Caco-2 (cell line): Measurements from ENCODE around the gene PRDM5. TPM values are rescaled to one million over a fixed set of nuclear protein-coding genes. Genes with fewer than 3 reads are reported as not detected.

ENCODE experiments used
- BruUV-seq: library from RNA; stranded (reverse); fragments of 400-500 nt; replicated peaks from 2 replicates; lab custom pipeline; 2021; lab: Mats Ljungman, UMichigan
- CTCF ChIA-PET: fragments of 300-600 bp; sonication (Branson Sonifier 250); formaldehyde crosslinking; loops from one replicate; lab custom pipeline; 2022; ENCODE audit warnings: antibody characterized with exemption; lab: Charles Lee
- POLR2A ChIA-PET: fragments of 300-600 bp; sonication (Branson Sonifier 250); formaldehyde crosslinking; loops from one replicate; lab custom pipeline; 2022; ENCODE audit warnings: antibody characterized with exemption; lab: Charles Lee
- DNase-seq, 2 experiments: peaks; one replicate each; pipeline versions ENCODE4 v3.0.0 to v3.0.0-alpha.2; 2020 to 2022
- H3K27me3 ChIP-seq: replicated peaks from 2 replicates; pipeline ENCODE4 v1.6.0; 2011; ENCODE audit warnings: low read length; ENCODE audit not compliant: control insufficient read depth, insufficient read depth
- H3K36me3 ChIP-seq: 2 replicates; pipeline ENCODE4 v1.5.1; 2011; ENCODE audit warnings: low read length; ENCODE audit not compliant: control insufficient read depth, insufficient read depth
- H3K4me1 ChIP-seq: fragments of 250-450 bp; sonication (Bioruptor Pico); 2 replicates; pipeline ENCODE4 v1.5.1; 2020; ENCODE audit warnings: mild to moderate bottlenecking
- H3K4me3 ChIP-seq: 2 replicates; pipeline ENCODE4 v1.5.1; 2011; ENCODE audit warnings: low read depth, mild to moderate bottlenecking, control low read depth, low read length
- H3K9me3 ChIP-seq: fragments of 250-450 bp; sonication (Bioruptor Pico); 2 replicates; pipeline ENCODE4 v1.5.1; 2020; ENCODE audit warnings: mild to moderate bottlenecking, moderate library complexity
- H3K27ac Mint-ChIP-seq: one replicate; pipeline ENCODE4 v1.8.0; 2022; ENCODE audit warnings: mixed read lengths; ENCODE audit not compliant: unreplicated experiment
- H3K27me3 Mint-ChIP-seq: one replicate; pipeline ENCODE4 v1.8.0; 2022; ENCODE audit warnings: mixed read lengths; ENCODE audit not compliant: insufficient read depth, unreplicated experiment
- H3K36me3 Mint-ChIP-seq: one replicate; pipeline ENCODE4 v1.8.0; 2022; ENCODE audit warnings: mild to moderate bottlenecking, mixed read lengths; ENCODE audit not compliant: insufficient read depth, unreplicated experiment
- H3K4me1 Mint-ChIP-seq: one replicate; pipeline ENCODE4 v1.8.0; 2022; ENCODE audit warnings: low read depth, mixed read lengths; ENCODE audit not compliant: unreplicated experiment
- H3K4me3 Mint-ChIP-seq: one replicate; pipeline ENCODE4 v1.8.0; 2022; ENCODE audit warnings: mild to moderate bottlenecking, moderate library complexity, mixed read lengths; ENCODE audit not compliant: unreplicated experiment
- H3K9me3 Mint-ChIP-seq: one replicate; pipeline ENCODE4 v1.8.0; 2022; ENCODE audit warnings: mixed read lengths; ENCODE audit not compliant: unreplicated experiment
- CTCF ChIP-seq, 2 experiments: fragments of 200-600 bp in 1 of 2; IDR thresholded peaks; 1 replicate in 1 of 2; 2 replicates in 1 of 2; pipeline versions ENCODE4 v1.5.1 to v1.8.0; 2011 to 2022; ENCODE audit warnings: antibody characterized with exemption in 1 of 2, control low read depth in 1 of 2, inconsistent platforms in 1 of 2, low read depth in 1 of 2, low read length in 1 of 2, mild to moderate bottlenecking in 1 of 2, moderate library complexity in 1 of 2; ENCODE audit not compliant: insufficient read depth in 1 of 2, severe bottlenecking in 1 of 2, unreplicated experiment in 1 of 2
- intact Hi-C: fragments of 100-400 bp; cut with micrococcal nuclease; formaldehyde crosslinking; loops from one replicate; pipeline ENCODE4 v1.10.0; 2022; ENCODE audit not compliant: unreplicated experiment
- total RNA-seq: library from RNA; stranded (reverse); gene quantifications from 2 replicates; pipeline ENCODE4 v1.2.3, GENCODE V29; 2022

PRDM5 gene
- total RNA-seq, 1 experiment from 2014 or later: 14.3 TPM

- Mint-ChIP-seq H3K4me1 (no peaks in the 10 kb centered on the region), H3K9me3 (no peaks in the 10 kb centered on the region), H3K36me3 (no peaks in the 10 kb centered on the region), H3K27ac (no peak overlapping the region), H3K4me3 (no peak overlapping the region), H3K27me3 (no peaks in the 10 kb centered on the region)
- Histone ChIP-seq H3K9me3 (no peaks in the 10 kb centered on the region), H3K36me3 (no peaks in the 10 kb centered on the region), H3K27me3 (no peaks in the 10 kb centered on the region), H3K4me1 (no peaks in the 10 kb centered on the region), H3K4me3 (no peak overlapping the region)
- CTCF ChIA-PET: no interaction called here
- no peak for TF ChIP-seq CTCF (IDR thresholded peaks at IDR 0.05; ENCODE audit: insufficient read depth in 1 of 2, low read depth in 1 of 2, low read length in 1 of 2, severe bottlenecking in 1 of 2, unreplicated experiment in 1 of 2)
- no TSS peak for BruUV-seq
- intact Hi-C loops: no loop called here
- POLR2A ChIA-PET: no interaction called here
- no peak for DNase-seq
Measured at GRCh38 chr4:120816296-120816965, 106.1 kb downstream of the PRDM5 start.

GRCh38 chr4:120815361-120815760 lies 107.2 kb downstream of the PRDM5 start:
- no peak for DNase-seq
- Histone ChIP-seq H3K4me3 (no peak overlapping the region), H3K9me3 (no peaks in the 10 kb centered on the region), H3K36me3 (no peaks in the 10 kb centered on the region), H3K4me1 (no peaks in the 10 kb centered on the region), H3K27me3 (no peaks in the 10 kb centered on the region)
- no peaks in the 10 kb centered on the region for H3K36me3 Mint-ChIP-seq
- no peaks in the 10 kb centered on the region for H3K4me1 Mint-ChIP-seq
- no peak for TF ChIP-seq CTCF (IDR thresholded peaks at IDR 0.05; ENCODE audit: insufficient read depth in 1 of 2, low read depth in 1 of 2, low read length in 1 of 2, severe bottlenecking in 1 of 2, unreplicated experiment in 1 of 2)
- POLR2A ChIA-PET: no interaction called here
- intact Hi-C loops: no loop called here
- no peaks in the 10 kb centered on the region for H3K9me3 Mint-ChIP-seq
- no TSS peak for BruUV-seq
- H3K4me3 Mint-ChIP-seq: no peak overlapping the region
- H3K27me3 Mint-ChIP-seq: no peaks in the 10 kb centered on the region
- CTCF ChIA-PET: no interaction called here
- H3K27ac Mint-ChIP-seq: no peak overlapping the region

- H3K27me3 Mint-ChIP-seq: no peaks in the 10 kb centered on the region
- Histone ChIP-seq H3K4me3 (no peak overlapping the region), H3K27me3 (no peaks in the 10 kb centered on the region), H3K4me1 (no peaks in the 10 kb centered on the region), H3K9me3 (no peaks in the 10 kb centered on the region), H3K36me3 (no peaks in the 10 kb centered on the region)
- intact Hi-C loops: no loop called here
- H3K4me1 Mint-ChIP-seq: no peaks in the 10 kb centered on the region
- DNase-seq: no peak
- H3K27ac Mint-ChIP-seq: no peak overlapping the region
- ChIA-PET CTCF (no interaction called here), POLR2A (no interaction called here)
- no peak overlapping the region for H3K4me3 Mint-ChIP-seq
- TF ChIP-seq CTCF (IDR thresholded peaks at IDR 0.05; ENCODE audit: insufficient read depth in 1 of 2, low read depth in 1 of 2, low read length in 1 of 2, severe bottlenecking in 1 of 2, unreplicated experiment in 1 of 2): no peak
- BruUV-seq: no TSS peak
- no peaks in the 10 kb centered on the region for H3K9me3 Mint-ChIP-seq
- H3K36me3 Mint-ChIP-seq: no peaks in the 10 kb centered on the region
Measured at GRCh38 chr4:120814886-120815285, 107.6 kb downstream of the PRDM5 start.
